GM12878 (cell line): ENCODE measurements around the gene FARS2. TPM values are rescaled to one million over a fixed set of nuclear protein-coding genes. Genes with fewer than 3 reads are reported as not detected.

Source experiments
- ATAC-seq: fragments of 200-7000 bp; cut with Tn5 transposase; 3 replicates; pipeline ENCODE4 v1.9.1; 2020; ENCODE audit warnings: mild to moderate bottlenecking, moderate library complexity
- BruUV-seq: library from RNA; stranded (reverse); fragments of 400-500 nt; replicated peaks from 2 replicates; lab custom pipeline; 2021; lab: Mats Ljungman, UMichigan
- CTCF ChIA-PET: fragments of 300-600 bp; sonication (Branson Sonifier 250); formaldehyde crosslinking; extraction: SDS; loops from one replicate; lab custom pipeline; 2021; ENCODE audit warnings: inconsistent platforms; lab: Yijun Ruan, JAX
- POLR2A ChIA-PET: fragments of 350-600 bp; formaldehyde crosslinking; extraction: SDS; loops from one replicate; lab custom pipeline; 2021; ENCODE audit warnings: inconsistent platforms; lab: Charles Lee
- RAD21 ChIA-PET: fragments of 300-600 bp; sonication (Branson Sonifier 250); formaldehyde crosslinking; loops from one replicate; lab custom pipeline; 2023; ENCODE audit warnings: antibody characterized with exemption; ENCODE audit not compliant: unreplicated experiment; lab: Charles Lee
- SMC1A ChIA-PET: fragments of 300-600 bp; sonication (Branson Sonifier 250); formaldehyde crosslinking; loops from one replicate; lab custom pipeline; 2023; ENCODE audit not compliant: unreplicated experiment, uncharacterized antibody; lab: Charles Lee
- DNase-seq: peaks from one replicate; pipeline ENCODE4 v3.0.0-alpha.2; 2011; ENCODE audit warnings: low read depth, low spot score
- FAIRE-seq: peaks from 3 replicates; lab custom pipeline; 2011; peaks lifted over from hg19 to GRCh38; lab: Jason Lieb, UNC
- H2AFZ ChIP-seq: 2 replicates; pipeline ENCODE4 v1.6.0; 2011; ENCODE audit warnings: low read depth, low read length, control low read depth; ENCODE audit not compliant: control insufficient read depth
- H3K27ac ChIP-seq: 2 replicates; pipeline ENCODE4 v1.5.1; 2011; ENCODE audit warnings: control low read depth; ENCODE audit not compliant: control insufficient read depth, insufficient read depth
- H3K27me3 ChIP-seq, 2 experiments: replicated peaks in 1 of 2; 2 replicates each; pipeline versions ENCODE4 v1.6.0 to v1.6.1; 2011; ENCODE audit warnings: low read length in 1 of 2; ENCODE audit not compliant: control insufficient read depth in 2 of 2, insufficient read depth in 2 of 2
- H3K36me3 ChIP-seq, 2 experiments: 2 replicates each; pipeline ENCODE4 v1.5.1; 2011; ENCODE audit warnings: low read length in 1 of 2; ENCODE audit not compliant: control insufficient read depth in 2 of 2, insufficient read depth in 2 of 2
- H3K4me1 ChIP-seq: 2 replicates; pipeline ENCODE4 v1.6.1; 2011; ENCODE audit warnings: mild to moderate bottlenecking, low read length, moderate library complexity, mixed read lengths; ENCODE audit not compliant: control insufficient read depth, insufficient read depth
- H3K4me2 ChIP-seq: 2 replicates; pipeline ENCODE4 v1.6.0; 2011; ENCODE audit warnings: control low read depth; ENCODE audit not compliant: control insufficient read depth, insufficient read depth
- H3K4me3 ChIP-seq: fragments of 200-600 bp; sonication (generic); 2 replicates; pipeline ENCODE4 v1.5.1; 2016
- H3K79me2 ChIP-seq: 2 replicates; pipeline ENCODE4 v1.6.0; 2011; ENCODE audit warnings: low read length; ENCODE audit not compliant: control insufficient read depth, insufficient read depth
- H3K9ac ChIP-seq: 2 replicates; pipeline ENCODE4 v1.8.0; 2011; ENCODE audit warnings: low read length, control low read depth, mixed read lengths; ENCODE audit not compliant: control insufficient read depth, insufficient read depth
- H3K9me3 ChIP-seq: replicated peaks from 3 replicates; pipeline ENCODE4 v1.5.1; 2011; ENCODE audit warnings: mild to moderate bottlenecking, low read length; ENCODE audit not compliant: control insufficient read depth, insufficient read depth
- H4K20me1 ChIP-seq: 2 replicates; pipeline ENCODE4 v1.6.0; 2011; ENCODE audit not compliant: control insufficient read depth, insufficient read depth
- ATF2 ChIP-seq: IDR thresholded peaks from 2 replicates; pipeline ENCODE4 v1.6.1; 2012; ENCODE audit warnings: low read length, inconsistent platforms
- CBX5 ChIP-seq: sonication (generic); IDR thresholded peaks from 2 replicates; pipeline ENCODE4 v1.6.1; 2016; ENCODE audit warnings: low read depth, moderate library complexity, mild to moderate bottlenecking, inconsistent platforms
- HDAC6 ChIP-seq: fragments of 200-600 bp; sonication (generic); IDR thresholded peaks from one replicate; pipeline ENCODE4 v1.8.0; 2017; ENCODE audit warnings: antibody characterized with exemption; ENCODE audit not compliant: unreplicated experiment
- HSF1 ChIP-seq: fragments of 150-350 bp; IDR thresholded peaks from 2 replicates; pipeline ENCODE4 v1.6.1; 2014; ENCODE audit warnings: mild to moderate bottlenecking, low read depth, low read length
- KDM1A ChIP-seq: fragments of 200-600 bp; sonication (generic); IDR thresholded peaks from 2 replicates; pipeline ENCODE4 v1.6.1; 2016; ENCODE audit warnings: borderline replicate concordance
- MYB ChIP-seq: fragments of 150-350 bp; IDR thresholded peaks from 2 replicates; pipeline ENCODE4 v1.6.1; 2014; ENCODE audit warnings: mild to moderate bottlenecking, low read depth, low read length, borderline replicate concordance
- PML ChIP-seq: IDR thresholded peaks from 2 replicates; pipeline ENCODE4 v1.6.1; 2012; ENCODE audit warnings: low read length, inconsistent platforms
- SPI1 ChIP-seq: IDR thresholded peaks from 2 replicates; pipeline ENCODE4 v1.6.1; 2011; ENCODE audit warnings: low read depth, mild to moderate bottlenecking, low read length, moderate library complexity, borderline replicate concordance; ENCODE audit not compliant: insufficient read depth
- USF2 ChIP-seq: IDR thresholded peaks from 2 replicates; pipeline ENCODE4 v1.6.1; 2011; ENCODE audit warnings: low read depth, low read length, improper control_type of control experiment, borderline replicate concordance
- WGBS: methylation state at CpG from one replicate; pipeline ENCODE4 v1.1.6; 2016; ENCODE audit warnings: low lambda C conversion rate; ENCODE audit not compliant: insufficient replicate concordance, insufficient coverage; ENCODE audit errors: missing lambda C conversion rate; 5-methylcytosine and 5-hydroxymethylcytosine counted together
- in situ Hi-C: fragments of 300-500 bp; cut with MboI; formaldehyde crosslinking; loops from 9 replicates; pipeline ENCODE4 v1.14.3; 2018; ENCODE audit warnings: mixed read lengths
- intact Hi-C: fragments of 100-400 bp; cut with micrococcal nuclease; formaldehyde crosslinking; loops from one replicate; pipeline ENCODE4 v1.14.2; 2022; ENCODE audit not compliant: unreplicated experiment
- polyA plus RNA-seq, 11 experiments: library from polyadenylated mRNA; depleted of rRNA in 4 of 11; unstranded in 6 of 11; stranded (reverse) in 5 of 11; fragments of >200 nt; fragmentation: Nextera tagmentation in 4 of 11; fragmentation: Illumina TruSeq in 1 of 11; extraction: Ambion mirVana in 4 of 11; extraction: Trizol in 1 of 11; gene quantifications; 1 replicate in 1 of 11; 2 replicates in 10 of 11; pipeline versions ENCODE4 v1.2.1 to v1.2.3, GENCODE V29; 2011 to 2016; ENCODE audit warnings: inconsistent platforms in 2 of 11, missing spikeins in 2 of 11, low read depth in 1 of 11
- total RNA-seq, 4 experiments: library from RNA; depleted of rRNA in 3 of 4; stranded (reverse); fragments of >200 nt in 3 of 4; fragmentation: Illumina TruSeq in 1 of 4; extraction: Trizol in 1 of 4; gene quantifications; 2 replicates each; pipeline versions ENCODE4 v1.2.1 to v1.2.3, GENCODE V29; 2013 to 2021
- TF ChIP-seq, protein P1 (sequence below): fragments of 450-650 bp; IDR thresholded peaks from 2 replicates; pipeline ENCODE4 v1.6.1; 2017; ENCODE audit warnings: low read depth, mild to moderate bottlenecking, moderate library complexity
- TF ChIP-seq, protein P2 (sequence below): IDR thresholded peaks from 2 replicates; pipeline ENCODE4 v1.6.1; 2012; ENCODE audit warnings: low read depth, low read length, improper control_type of control experiment
- TF ChIP-seq, protein P3 (sequence below): fragments of 450-650 bp; IDR thresholded peaks from 2 replicates; pipeline ENCODE4 v1.6.1; 2017; ENCODE audit warnings: antibody characterized with exemption, mild to moderate bottlenecking, moderate library complexity

FARS2 gene
- total and polyA plus RNA-seq, 10 of the 15 experiments (the other 5 are each of a cell fraction or from before 2014, with no cell fraction given), result 16.8 to 46.7 (median 25.6) TPM

DNA sequence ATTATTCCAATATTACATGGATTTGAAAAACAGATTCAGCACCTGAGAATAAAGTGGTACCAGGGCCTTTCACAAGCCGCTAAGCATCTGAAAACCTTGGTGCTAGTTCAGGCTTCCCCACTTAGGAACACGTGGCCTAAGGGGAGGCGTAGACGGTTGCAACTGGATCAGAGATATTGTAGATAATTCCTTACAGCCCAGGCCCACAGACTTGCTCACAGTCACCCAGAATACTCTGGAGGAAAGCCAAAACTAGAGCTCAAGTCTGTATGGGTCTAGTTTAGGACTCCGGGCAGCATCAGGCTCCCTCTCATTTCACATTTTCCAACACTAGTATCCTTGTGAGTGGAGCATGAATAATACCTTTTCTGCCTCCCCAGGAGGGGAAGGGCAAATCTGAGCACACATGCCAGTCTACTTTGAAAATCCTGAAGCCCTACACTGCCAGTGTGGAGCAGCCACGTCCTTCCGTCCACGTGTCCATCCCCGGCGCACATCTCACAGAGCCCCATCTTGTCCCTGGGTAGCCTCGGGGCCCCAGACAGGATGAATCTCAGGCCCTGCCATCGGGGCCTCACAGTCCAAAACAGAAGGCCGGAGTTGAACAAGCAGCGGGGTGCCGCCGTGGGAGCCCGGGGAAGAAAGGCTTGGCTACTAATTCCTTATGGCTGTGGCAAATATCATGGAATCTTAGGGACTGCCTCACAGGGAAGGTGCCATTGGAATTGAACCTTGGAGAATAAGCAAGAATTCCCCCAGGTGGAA is 446.1 kb downstream of the FARS2 start (continued):
- TF ChIP-seq, protein P1, sequence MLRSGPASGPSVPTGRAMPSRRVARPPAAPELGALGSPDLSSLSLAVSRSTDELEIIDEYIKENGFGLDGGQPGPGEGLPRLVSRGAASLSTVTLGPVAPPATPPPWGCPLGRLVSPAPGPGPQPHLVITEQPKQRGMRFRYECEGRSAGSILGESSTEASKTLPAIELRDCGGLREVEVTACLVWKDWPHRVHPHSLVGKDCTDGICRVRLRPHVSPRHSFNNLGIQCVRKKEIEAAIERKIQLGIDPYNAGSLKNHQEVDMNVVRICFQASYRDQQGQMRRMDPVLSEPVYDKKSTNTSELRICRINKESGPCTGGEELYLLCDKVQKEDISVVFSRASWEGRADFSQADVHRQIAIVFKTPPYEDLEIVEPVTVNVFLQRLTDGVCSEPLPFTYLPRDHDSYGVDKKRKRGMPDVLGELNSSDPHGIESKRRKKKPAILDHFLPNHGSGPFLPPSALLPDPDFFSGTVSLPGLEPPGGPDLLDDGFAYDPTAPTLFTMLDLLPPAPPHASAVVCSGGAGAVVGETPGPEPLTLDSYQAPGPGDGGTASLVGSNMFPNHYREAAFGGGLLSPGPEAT, result no peak
- TF ChIP-seq CBX5, result no peak
- TF ChIP-seq KDM1A, result no peak
- TF ChIP-seq, protein P2, sequence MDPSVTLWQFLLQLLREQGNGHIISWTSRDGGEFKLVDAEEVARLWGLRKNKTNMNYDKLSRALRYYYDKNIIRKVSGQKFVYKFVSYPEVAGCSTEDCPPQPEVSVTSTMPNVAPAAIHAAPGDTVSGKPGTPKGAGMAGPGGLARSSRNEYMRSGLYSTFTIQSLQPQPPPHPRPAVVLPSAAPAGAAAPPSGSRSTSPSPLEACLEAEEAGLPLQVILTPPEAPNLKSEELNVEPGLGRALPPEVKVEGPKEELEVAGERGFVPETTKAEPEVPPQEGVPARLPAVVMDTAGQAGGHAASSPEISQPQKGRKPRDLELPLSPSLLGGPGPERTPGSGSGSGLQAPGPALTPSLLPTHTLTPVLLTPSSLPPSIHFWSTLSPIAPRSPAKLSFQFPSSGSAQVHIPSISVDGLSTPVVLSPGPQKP, result no peak
- TF ChIP-seq PML, result no peak
- no peak for TF ChIP-seq USF2

DNA sequence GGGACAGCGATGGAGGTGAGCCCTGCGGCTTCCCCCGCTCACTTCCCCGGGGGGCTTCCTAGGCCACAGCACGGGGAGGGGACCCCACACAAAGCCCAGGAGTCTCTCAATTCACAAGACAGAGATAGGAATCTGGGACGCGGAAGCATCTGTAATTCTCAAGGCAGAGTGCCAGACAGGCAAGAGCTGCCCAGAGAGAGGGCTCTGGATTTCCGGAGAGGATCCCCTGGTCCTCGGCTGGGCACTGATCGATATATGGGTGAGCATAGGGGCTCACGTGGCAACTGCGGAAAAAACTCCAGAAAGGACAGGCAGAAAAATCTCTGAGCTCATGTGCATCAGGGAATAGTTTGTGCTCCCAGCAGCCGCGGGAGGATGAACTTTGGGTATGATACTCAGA is 449.2 kb downstream of the FARS2 start:
- ATAC-seq, result no peak
- in situ Hi-C loops, result no loop called here
- H3K9ac ChIP-seq, result no peak overlapping the region
- H3K79me2 ChIP-seq, result no peaks in the 10 kb centered on the region
- no peaks in the 10 kb centered on the region for H3K4me1 ChIP-seq
- no peaks in the 10 kb centered on the region for H3K9me3 ChIP-seq
- no peak for FAIRE-seq
- H2AFZ ChIP-seq, result no peak overlapping the region
- BruUV-seq, result no TSS peak
- DNase-seq, result no peak
- no peak overlapping the region for H3K27ac ChIP-seq
- ChIA-PET POLR2A (no interaction called here), CTCF (no interaction called here), RAD21 (no interaction called here), SMC1A (no interaction called here)
- H3K4me2 ChIP-seq, result no peak overlapping the region
- H3K36me3 ChIP-seq, result no peaks in the 10 kb centered on the region
- H3K4me3 ChIP-seq, result no peak overlapping the region
- WGBS, result 97% methylated on average over 14 of the region's 14 CpGs
- no peaks in the 10 kb centered on the region for H3K27me3 ChIP-seq
- intact Hi-C loops, result no loop called here
- H4K20me1 ChIP-seq, result no peaks in the 10 kb centered on the region
- TF ChIP-seq, protein P3, sequence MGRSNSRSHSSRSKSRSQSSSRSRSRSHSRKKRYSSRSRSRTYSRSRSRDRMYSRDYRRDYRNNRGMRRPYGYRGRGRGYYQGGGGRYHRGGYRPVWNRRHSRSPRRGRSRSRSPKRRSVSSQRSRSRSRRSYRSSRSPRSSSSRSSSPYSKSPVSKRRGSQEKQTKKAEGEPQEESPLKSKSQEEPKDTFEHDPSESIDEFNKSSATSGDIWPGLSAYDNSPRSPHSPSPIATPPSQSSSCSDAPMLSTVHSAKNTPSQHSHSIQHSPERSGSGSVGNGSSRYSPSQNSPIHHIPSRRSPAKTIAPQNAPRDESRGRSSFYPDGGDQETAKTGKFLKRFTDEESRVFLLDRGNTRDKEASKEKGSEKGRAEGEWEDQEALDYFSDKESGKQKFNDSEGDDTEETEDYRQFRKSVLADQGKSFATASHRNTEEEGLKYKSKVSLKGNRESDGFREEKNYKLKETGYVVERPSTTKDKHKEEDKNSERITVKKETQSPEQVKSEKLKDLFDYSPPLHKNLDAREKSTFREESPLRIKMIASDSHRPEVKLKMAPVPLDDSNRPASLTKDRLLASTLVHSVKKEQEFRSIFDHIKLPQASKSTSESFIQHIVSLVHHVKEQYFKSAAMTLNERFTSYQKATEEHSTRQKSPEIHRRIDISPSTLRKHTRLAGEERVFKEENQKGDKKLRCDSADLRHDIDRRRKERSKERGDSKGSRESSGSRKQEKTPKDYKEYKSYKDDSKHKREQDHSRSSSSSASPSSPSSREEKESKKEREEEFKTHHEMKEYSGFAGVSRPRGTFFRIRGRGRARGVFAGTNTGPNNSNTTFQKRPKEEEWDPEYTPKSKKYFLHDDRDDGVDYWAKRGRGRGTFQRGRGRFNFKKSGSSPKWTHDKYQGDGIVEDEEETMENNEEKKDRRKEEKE, result no peak
- TF ChIP-seq SPI1, result no peak
- TF ChIP-seq HDAC6, result no peak
- no peak for TF ChIP-seq MYB
- no peak for TF ChIP-seq HSF1
- no peak for TF ChIP-seq ATF2
